ENCODE data around the gene CASKIN1.
A peak's percentile ranks its signal among the peaks of the same experiment; 100 is the strongest.
"Not testable (repeated sequence)": the region's sequence is repeated elsewhere in the genome, so short reads cannot be mapped to it uniquely, and the experiment has no call there.

The CASKIN1 gene

GRCh38 chr16:2205967-2206313 lies 9.5 kb upstream of the CASKIN1 start:
- Histone ChIP-seq H3K36me3 (ENCODE audit: low read length) (no peaks in the 10 kb centered on the region), H3K27me3 (ENCODE audit: low read length) (no peaks in the 10 kb centered on the region), H3K9me2 (replicated peaks; ENCODE audit: insufficient read depth, low read length) (no peaks in the 10 kb centered on the region), H3K79me2 (ENCODE audit: insufficient read depth, low read length) (peaks cover 8% of the 10 kb centered on the region; the same call in 1 of the 2 replicates), H3K4me3 (ENCODE audit: insufficient read depth, low read length, poor library complexity, severe bottlenecking) (peak overlapping the region; percentile 86), H3K27ac (ENCODE audit: low read depth, low read length) (peak overlapping the region; percentile 74), H3F3A (ENCODE audit: insufficient read depth) (no peaks in the 10 kb centered on the region), H2AFZ (ENCODE audit: low read depth, low read length, severe bottlenecking) (peak overlapping the region; percentile 9), H3K9ac (ENCODE audit: low read length) (peak overlapping the region; percentile 90), H3K4me2 (ENCODE audit: low read depth, low read length, poor library complexity, severe bottlenecking) (peak overlapping the region; percentile 79), H3K9me3 (ENCODE audit: insufficient read depth, low read length) (no peaks in the 10 kb centered on the region), H4K20me1 (ENCODE audit: low read depth, low read length) (no peaks in the 10 kb centered on the region)
- TF ChIP-seq EZH2phosphoT487 (conservative IDR thresholded peaks at IDR 0.05; ENCODE audit: low read length) (no peak), CTCF (IDR thresholded peaks at IDR 0.05; ENCODE audit: insufficient read depth, low read length, poor library complexity, severe bottlenecking) (no peak)

DNA sequence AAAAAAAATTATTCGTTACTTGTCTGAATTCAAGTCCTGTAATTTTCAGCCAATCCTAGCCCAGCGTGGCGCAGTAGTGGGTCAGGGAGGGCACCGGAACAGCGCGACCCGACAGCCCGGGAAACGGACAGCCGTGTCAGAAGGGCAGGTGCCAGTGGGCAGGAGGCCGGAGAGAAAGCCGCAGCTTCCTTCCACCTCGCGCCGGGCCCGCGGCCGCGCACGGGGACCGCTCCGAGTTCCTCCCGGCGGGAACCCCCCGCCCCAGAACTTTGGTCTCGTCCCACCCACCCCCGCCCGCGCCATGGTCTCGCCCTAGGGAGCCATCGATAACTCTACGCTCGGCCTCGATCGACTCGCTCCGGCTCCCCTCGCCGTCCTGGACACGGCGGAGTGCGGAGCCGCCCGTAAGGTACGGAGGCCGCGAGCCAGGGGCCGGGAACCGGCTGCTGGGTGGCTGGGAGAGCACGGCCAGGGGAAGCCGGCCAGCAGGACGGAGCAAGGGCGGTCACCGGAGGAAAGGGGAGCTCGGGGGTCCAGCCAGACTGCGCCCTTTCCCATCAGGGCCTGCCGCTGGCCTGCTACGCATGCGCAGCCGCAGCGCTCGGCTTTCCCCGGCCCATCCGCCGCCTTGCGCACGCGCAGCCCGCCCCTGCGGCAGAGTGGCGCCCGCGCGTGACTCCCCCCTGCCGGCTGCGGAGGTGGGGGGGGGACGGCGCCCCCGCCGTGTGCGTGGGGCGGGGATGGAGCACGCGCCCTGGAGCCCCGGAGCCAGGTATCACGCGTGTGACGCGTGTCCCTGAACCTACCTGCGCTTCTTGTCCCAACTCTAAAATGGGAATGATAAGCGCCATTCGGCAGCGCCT lies 8.9 kb upstream of the CASKIN1 start, which contains the start of gene MLST8:
Gene MLST8 (plus strand): TSS at position 351 of the 863 bp plus-strand sequence. CDS start 632 bp downstream, outside the sequence.
- Histone ChIP-seq H3F3A (ENCODE audit: insufficient read depth) (no peaks in the 10 kb centered on the region), H3K36me3 (ENCODE audit: low read length) (no peaks in the 10 kb centered on the region), H3K9me2 (replicated peaks; ENCODE audit: insufficient read depth, low read length) (no peaks in the 10 kb centered on the region), H3K4me2 (ENCODE audit: low read depth, low read length, poor library complexity, severe bottlenecking) (peak within 1 kb of the TSS; percentile 79), H3K27ac (ENCODE audit: low read depth, low read length) (peak within 1 kb of the TSS; percentile 74), H2AFZ (ENCODE audit: low read depth, low read length, severe bottlenecking) (peak within 1 kb of the TSS; percentile 90), H3K9ac (ENCODE audit: low read length) (peak within 1 kb of the TSS; percentile 90), H3K27me3 (ENCODE audit: low read length) (no peaks in the 10 kb centered on the region), H4K20me1 (ENCODE audit: low read depth, low read length) (no peaks in the 10 kb centered on the region), H3K79me2 (ENCODE audit: insufficient read depth, low read length) (peaks cover 8% of the 10 kb centered on the region; the same call in 1 of the 2 replicates), H3K4me3 (ENCODE audit: insufficient read depth, low read length, poor library complexity, severe bottlenecking) (peak within 1 kb of the TSS; percentile 86), H3K9me3 (ENCODE audit: insufficient read depth, low read length) (no peaks in the 10 kb centered on the region)
- no peak for TF ChIP-seq EZH2phosphoT487 (conservative IDR thresholded peaks at IDR 0.05; ENCODE audit: low read length)
- TF ChIP-seq CTCF (IDR thresholded peaks at IDR 0.05; ENCODE audit: insufficient read depth, low read length, poor library complexity, severe bottlenecking), result no peak

DNA sequence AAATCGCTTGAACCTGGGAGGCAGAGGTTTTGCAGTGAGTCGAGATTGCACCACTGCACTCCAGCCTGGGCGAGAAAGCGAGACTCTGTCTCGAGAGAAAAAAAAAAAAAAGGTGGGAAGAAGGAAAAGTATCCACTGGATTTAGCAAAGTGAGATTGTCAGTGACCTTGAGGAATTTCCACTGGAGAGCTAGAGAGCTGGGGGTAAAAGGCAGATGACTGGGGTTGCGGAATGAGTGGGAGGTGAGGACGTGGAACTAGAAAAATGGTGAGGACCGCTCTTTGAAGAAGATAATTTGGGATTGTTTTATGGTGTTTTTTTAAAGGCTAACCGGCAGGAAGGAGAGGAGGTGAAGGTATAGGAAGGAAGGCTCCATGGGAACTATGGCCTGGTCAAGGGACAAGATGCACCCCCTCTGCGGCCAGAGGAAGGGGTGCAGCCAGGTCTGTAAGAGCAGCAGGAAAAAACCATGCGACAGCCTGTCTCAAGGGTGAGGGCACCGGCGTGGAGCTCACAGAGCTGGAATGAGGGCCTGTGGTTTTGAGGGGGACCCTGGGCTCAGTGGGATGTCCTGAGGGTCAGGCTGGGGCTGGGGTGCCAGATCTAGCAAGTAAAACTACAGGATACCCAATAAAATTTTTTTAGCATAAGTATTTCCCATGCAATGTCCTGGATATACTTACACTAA lies 8.2 kb upstream of the CASKIN1 start:
- Histone ChIP-seq H3K9me3 (ENCODE audit: insufficient read depth, low read length) (no peaks in the 10 kb centered on the region), H3K27ac (ENCODE audit: low read depth, low read length) (peak overlapping the region; percentile 74), H3K4me3 (ENCODE audit: insufficient read depth, low read length, poor library complexity, severe bottlenecking) (peak overlapping the region; percentile 86), H3K27me3 (ENCODE audit: low read length) (no peaks in the 10 kb centered on the region), H2AFZ (ENCODE audit: low read depth, low read length, severe bottlenecking) (peak overlapping the region; percentile 90), H3K36me3 (ENCODE audit: low read length) (no peaks in the 10 kb centered on the region), H3K9me2 (replicated peaks; ENCODE audit: insufficient read depth, low read length) (no peaks in the 10 kb centered on the region), H3K9ac (ENCODE audit: low read length) (peak overlapping the region; percentile 90), H4K20me1 (ENCODE audit: low read depth, low read length) (no peaks in the 10 kb centered on the region), H3K4me2 (ENCODE audit: low read depth, low read length, poor library complexity, severe bottlenecking) (peak overlapping the region; percentile 79), H3K79me2 (ENCODE audit: insufficient read depth, low read length) (peaks cover 8% of the 10 kb centered on the region; the same call in 1 of the 2 replicates), H3F3A (ENCODE audit: insufficient read depth) (no peaks in the 10 kb centered on the region)
- TF ChIP-seq CTCF (IDR thresholded peaks at IDR 0.05; ENCODE audit: insufficient read depth, low read length, poor library complexity, severe bottlenecking), result no peak
- no peak for TF ChIP-seq EZH2phosphoT487 (conservative IDR thresholded peaks at IDR 0.05; ENCODE audit: low read length)

DNA sequence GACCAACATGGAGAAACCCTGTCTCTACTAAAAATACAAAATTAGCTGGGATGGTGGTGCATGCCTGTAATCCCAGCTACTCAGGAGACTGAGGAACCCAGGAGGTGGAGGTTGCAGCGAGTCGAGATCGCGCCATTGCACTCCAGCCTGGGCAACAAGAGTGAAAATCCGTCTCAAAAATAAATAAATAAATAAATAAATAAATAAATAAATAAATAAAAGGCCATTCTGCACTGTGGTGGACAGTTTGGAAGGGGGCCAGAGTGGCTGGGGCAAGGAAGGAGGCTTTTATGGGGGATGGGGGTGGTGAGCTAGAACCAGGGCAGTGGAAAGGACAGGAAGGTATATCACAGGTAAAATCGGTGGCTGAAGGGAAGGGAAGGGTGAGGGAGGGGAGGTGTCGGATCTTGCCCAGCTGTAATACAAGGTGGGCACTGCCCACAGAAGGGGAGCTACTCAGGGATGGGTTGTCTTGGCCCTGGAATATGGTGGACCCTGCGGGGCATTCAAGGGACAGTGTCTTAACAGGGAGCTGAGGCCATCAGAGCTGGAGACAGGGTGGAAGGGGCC lies 6.8 kb upstream of the CASKIN1 start:
- not testable (repeated sequence) for H3K4me2 ChIP-seq (ENCODE audit: low read depth, low read length, poor library complexity, severe bottlenecking); H4K20me1 ChIP-seq (ENCODE audit: low read depth, low read length); H3K9ac ChIP-seq (ENCODE audit: low read length); H3K27me3 ChIP-seq (ENCODE audit: low read length); H3K4me3 ChIP-seq (ENCODE audit: insufficient read depth, low read length, poor library complexity, severe bottlenecking); H3K27ac ChIP-seq (ENCODE audit: low read depth, low read length); H3K9me3 ChIP-seq (ENCODE audit: insufficient read depth, low read length); H2AFZ ChIP-seq (ENCODE audit: low read depth, low read length, severe bottlenecking); H3K9me2 ChIP-seq (replicated peaks; ENCODE audit: insufficient read depth, low read length); H3K79me2 ChIP-seq (ENCODE audit: insufficient read depth, low read length); H3K36me3 ChIP-seq (ENCODE audit: low read length); H3F3A ChIP-seq (ENCODE audit: insufficient read depth)
